GM18909 (cell line): ENCODE results near the gene HSFX3.
A peak's percentile ranks its signal among the peaks of the same experiment; 100 is the strongest.
"Not testable (repeated sequence)": the region's sequence is repeated elsewhere in the genome, so short reads cannot be mapped to it uniquely, and the experiment has no call there.

Experiments used
- ATAC-seq: cut with Tn5 transposase; IDR thresholded peaks from one replicate; pipeline ENCODE4 v1.9.1; 2021; ENCODE audit warnings: mild to moderate bottlenecking; ENCODE audit not compliant: unreplicated experiment, poor library complexity

Gene HSFX3

GRCh38 chrX:149518236-149518635 is 31.5 kb downstream of the HSFX3 start:
- ATAC-seq, result no peak

- no peak for ATAC-seq
Observed at GRCh38 chrX:149517308-149517707, 32.4 kb downstream of the HSFX3 start.

- no peak for ATAC-seq
Observed at GRCh38 chrX:149516604-149517003, 33.1 kb downstream of the HSFX3 start.

- ATAC-seq, result no peak
Observed at GRCh38 chrX:149515954-149516602, 33.6 kb downstream of the HSFX3 start.

- no peak for ATAC-seq
Observed at GRCh38 chrX:149513825-149514428, 35.8 kb downstream of the HSFX3 start.

- ATAC-seq, result peak; percentile 89
Observed at GRCh38 chrX:149512225-149512885, 37.4 kb downstream of the HSFX3 start.

- ATAC-seq, result no peak
Observed at GRCh38 chrX:149511081-149511480, 38.6 kb downstream of the HSFX3 start.

GRCh38 chrX:149510386-149510785 is 39.3 kb downstream of the HSFX3 start:
- ATAC-seq, result no peak

GRCh38 chrX:149508467-149508866 is 41.3 kb downstream of the HSFX3 start:
- ATAC-seq, result no peak

- ATAC-seq, result no peak
Observed at GRCh38 chrX:149506349-149506748, 43.4 kb downstream of the HSFX3 start.

GRCh38 chrX:149505671-149506070 is 44.1 kb downstream of the HSFX3 start:
- ATAC-seq, result no peak

- peak; percentile 76 for ATAC-seq
Observed at GRCh38 chrX:149504915-149505651, 44.6 kb downstream of the HSFX3 start, which contains the start of gene IDS. Gene IDS (minus strand): TSS chrX:149505306. CDS start chrX:149505137, 169 bp downstream.

GRCh38 chrX:149504226-149504914 is 45.4 kb downstream of the HSFX3 start:
- peak; percentile 50 for ATAC-seq

- ATAC-seq, result peak; percentile 73
Observed at GRCh38 chrX:149503446-149503845, 46.3 kb downstream of the HSFX3 start.

- not testable (repeated sequence) for ATAC-seq
Observed at GRCh38 chrX:149502923-149503322, 46.8 kb downstream of the HSFX3 start.

- ATAC-seq, result no peak
Observed at GRCh38 chrX:149499766-149500165, 50.0 kb downstream of the HSFX3 start.

- ATAC-seq, result no peak
Observed at GRCh38 chrX:149498767-149499166, 51.0 kb downstream of the HSFX3 start.
